ENCODE measurements around the gene GIN1.

The GIN1 gene

DNA sequence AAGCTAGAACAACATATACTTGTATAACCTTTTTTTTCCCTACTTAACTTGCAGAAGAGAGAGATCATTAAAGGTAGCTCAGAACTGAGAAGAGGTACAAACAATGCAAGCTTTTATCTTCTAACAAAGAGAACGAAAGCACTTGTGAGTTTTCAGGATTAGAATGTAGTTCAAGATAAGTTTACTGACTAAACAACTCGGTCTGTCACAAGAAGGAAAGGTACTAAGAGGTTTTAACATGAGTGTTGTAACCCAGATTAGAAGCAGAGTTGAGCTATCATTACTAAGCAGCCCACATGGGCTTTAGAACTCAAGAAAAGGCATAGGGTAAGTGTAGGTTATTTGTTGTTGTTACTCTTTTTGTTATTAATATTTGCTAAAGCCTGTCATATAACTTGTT lies 25.2 kb downstream of the GIN1 start:
- no peak overlapping the region for H3K4me3 ChIP-seq (ENCODE audit: low read depth, low read length)
- no peak for DNase-seq (ENCODE audit: low read depth)
- TF ChIP-seq, protein P1, sequence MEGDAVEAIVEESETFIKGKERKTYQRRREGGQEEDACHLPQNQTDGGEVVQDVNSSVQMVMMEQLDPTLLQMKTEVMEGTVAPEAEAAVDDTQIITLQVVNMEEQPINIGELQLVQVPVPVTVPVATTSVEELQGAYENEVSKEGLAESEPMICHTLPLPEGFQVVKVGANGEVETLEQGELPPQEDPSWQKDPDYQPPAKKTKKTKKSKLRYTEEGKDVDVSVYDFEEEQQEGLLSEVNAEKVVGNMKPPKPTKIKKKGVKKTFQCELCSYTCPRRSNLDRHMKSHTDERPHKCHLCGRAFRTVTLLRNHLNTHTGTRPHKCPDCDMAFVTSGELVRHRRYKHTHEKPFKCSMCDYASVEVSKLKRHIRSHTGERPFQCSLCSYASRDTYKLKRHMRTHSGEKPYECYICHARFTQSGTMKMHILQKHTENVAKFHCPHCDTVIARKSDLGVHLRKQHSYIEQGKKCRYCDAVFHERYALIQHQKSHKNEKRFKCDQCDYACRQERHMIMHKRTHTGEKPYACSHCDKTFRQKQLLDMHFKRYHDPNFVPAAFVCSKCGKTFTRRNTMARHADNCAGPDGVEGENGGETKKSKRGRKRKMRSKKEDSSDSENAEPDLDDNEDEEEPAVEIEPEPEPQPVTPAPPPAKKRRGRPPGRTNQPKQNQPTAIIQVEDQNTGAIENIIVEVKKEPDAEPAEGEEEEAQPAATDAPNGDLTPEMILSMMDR (IDR thresholded peaks at IDR 0.05; ENCODE audit: control insufficient read depth, extremely low read depth, insufficient read depth), result no peak

DNA sequence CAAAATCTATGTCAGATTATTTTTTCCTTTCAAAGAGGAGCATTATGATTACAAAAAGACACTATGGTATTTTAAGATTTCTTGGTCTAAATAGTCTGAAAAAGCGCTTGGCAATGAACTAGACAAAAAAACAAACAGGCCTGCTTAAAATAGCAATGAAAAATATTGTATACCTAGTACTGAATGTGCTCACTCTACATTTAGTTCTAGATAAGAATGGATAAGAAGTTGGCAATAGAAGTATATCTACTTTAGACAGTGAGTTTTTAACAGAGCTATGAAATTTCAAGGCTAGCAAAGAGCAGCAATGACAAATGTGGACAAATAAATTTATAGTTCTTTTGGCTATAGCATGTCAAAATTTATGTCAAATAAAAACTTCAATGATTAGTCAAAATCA lies 26.2 kb downstream of the GIN1 start:
- DNase-seq (ENCODE audit: low read depth), result no peak
- no peak overlapping the region for H3K4me3 ChIP-seq (ENCODE audit: low read depth, low read length)
- TF ChIP-seq, protein P1 (IDR thresholded peaks at IDR 0.05; ENCODE audit: control insufficient read depth, extremely low read depth, insufficient read depth), result no peak

DNA sequence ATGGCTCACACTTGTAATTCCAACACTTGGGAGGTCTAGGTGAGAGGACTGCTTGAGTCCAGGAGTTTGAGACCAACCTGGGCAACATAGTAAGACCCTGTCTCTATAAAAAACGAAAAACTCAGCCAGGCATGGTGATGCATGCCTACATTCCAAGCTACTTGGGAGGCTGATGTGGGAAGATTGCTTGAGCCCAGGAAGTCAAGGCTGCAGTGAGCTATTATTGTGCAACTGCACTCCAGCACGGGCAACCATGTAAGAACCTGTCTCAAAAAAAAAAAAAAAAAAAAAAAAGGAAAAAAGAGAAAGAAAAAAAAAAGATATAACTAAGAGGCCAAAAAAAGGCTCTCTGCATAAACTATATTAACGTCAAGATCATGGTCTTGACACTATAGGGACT lies 27.3 kb downstream of the GIN1 start:
- no peak for DNase-seq (ENCODE audit: low read depth)
- no peak overlapping the region for H3K4me3 ChIP-seq (ENCODE audit: low read depth, low read length)
- TF ChIP-seq, protein P1 (IDR thresholded peaks at IDR 0.05; ENCODE audit: control insufficient read depth, extremely low read depth, insufficient read depth), result no peak

DNA sequence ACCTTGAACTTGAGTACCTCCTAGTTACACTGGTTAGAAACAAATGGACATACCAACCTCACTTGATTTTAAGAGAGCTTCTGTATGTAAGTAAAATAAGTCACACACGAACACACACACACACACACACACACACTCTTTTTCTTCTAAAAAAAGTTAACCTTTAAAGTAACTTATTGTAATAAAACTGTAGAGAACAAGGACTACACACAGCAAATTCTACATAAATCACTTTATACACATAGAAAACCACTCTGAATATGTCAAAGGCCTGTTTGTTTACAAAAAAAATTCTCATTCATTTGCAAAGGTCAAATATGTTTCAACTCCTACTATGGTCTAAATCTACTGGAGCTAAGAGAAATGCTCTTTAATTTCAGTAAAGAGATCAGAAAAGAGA lies 29.1 kb downstream of the GIN1 start:
- H3K4me3 ChIP-seq (ENCODE audit: low read depth, low read length), result no peak overlapping the region
- DNase-seq (ENCODE audit: low read depth), result no peak
- TF ChIP-seq, protein P1 (IDR thresholded peaks at IDR 0.05; ENCODE audit: control insufficient read depth, extremely low read depth, insufficient read depth), result no peak

DNA sequence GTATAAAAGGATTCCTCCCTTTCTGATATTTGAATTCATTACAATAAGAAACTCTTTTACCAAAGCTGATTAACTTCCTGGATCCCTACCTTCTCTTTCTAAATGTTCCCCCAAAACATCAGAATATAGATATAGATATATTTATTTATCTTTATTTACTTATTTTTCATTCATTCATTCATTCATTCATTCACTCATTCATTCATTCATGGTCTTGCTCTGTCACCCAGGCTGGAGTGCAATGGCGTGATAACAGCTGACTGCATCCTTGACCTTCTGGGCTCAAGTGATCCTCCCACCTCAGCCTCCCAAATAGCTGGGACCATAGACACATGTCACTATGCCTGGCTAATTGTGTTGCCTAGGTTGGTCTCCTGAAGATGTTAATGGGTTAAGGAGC lies 30.7 kb downstream of the GIN1 start:
- no peak overlapping the region for H3K4me3 ChIP-seq (ENCODE audit: low read depth, low read length)
- TF ChIP-seq, protein P1 (IDR thresholded peaks at IDR 0.05; ENCODE audit: control insufficient read depth, extremely low read depth, insufficient read depth), result no peak
- no peak for DNase-seq (ENCODE audit: low read depth)

DNA sequence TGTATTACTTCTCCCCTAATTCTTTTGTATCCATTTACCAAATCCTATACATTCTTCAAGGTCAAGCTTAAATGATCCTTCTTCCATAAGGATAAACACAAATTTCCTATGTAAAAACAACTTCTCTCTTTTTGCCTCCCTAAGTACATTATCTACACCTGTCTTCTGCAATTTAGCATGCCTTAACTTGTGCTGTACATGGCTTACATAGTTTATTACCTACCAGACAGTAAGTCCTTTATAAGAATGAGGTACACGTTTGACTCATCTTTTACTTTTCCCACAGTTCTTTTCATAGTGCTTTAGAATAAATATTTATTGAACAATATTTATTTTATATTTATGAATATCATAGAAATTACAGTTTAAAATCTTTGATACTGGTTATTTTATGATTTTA lies 33.4 kb downstream of the GIN1 start:
- TF ChIP-seq, protein P1 (IDR thresholded peaks at IDR 0.05; ENCODE audit: control insufficient read depth, extremely low read depth, insufficient read depth), result no peak
- no peak for DNase-seq (ENCODE audit: low read depth)
- H3K4me3 ChIP-seq (ENCODE audit: low read depth, low read length), result no peak overlapping the region

DNA sequence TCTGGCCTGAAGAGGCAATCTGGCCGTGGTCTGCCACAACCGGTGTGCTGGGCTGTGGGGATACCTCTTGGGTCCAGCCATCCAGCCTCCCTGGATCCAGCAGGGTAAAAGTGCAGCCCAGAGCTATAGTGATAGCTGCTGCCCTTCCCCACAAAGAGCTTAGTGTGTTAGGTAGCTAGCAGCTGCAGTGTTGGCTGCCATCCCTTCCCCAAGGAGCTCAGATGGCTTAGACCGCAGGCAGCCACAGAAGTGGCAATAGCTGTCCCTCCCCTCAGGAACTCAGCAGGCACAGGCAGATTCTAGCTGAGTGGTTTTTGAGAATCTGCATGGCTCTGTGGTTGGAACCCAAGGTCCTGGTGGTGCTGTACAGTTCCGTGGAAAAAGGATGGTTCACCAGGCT lies 40.1 kb downstream of the GIN1 start:
- TF ChIP-seq, protein P1 (IDR thresholded peaks at IDR 0.05; ENCODE audit: control insufficient read depth, extremely low read depth, insufficient read depth), result no peak
- DNase-seq (ENCODE audit: low read depth), result no peak
- H3K4me3 ChIP-seq (ENCODE audit: low read depth, low read length), result no peak overlapping the region

Measured in LNCaP clone FGC (cell line).